Mucosa of descending colon (tissue), 3 donors: ENCODE measurements around the gene GMDS. TPM values are rescaled to one million over a fixed set of nuclear protein-coding genes. Genes with fewer than 3 reads are reported as not detected.

Experiments
- ATAC-seq: fragments of 200-7000 bp; cut with Tn5 transposase; one replicate; pipeline ENCODE4 v1.9.1; 2020; ENCODE audit warnings: mild to moderate bottlenecking, moderate library complexity
- DNase-seq, 3 donors: peaks; one replicate each; pipeline ENCODE4 v3.0.0-alpha.2; 2020
- H3K36me3 ChIP-seq: fragments of 200-600 bp; one replicate; pipeline ENCODE4 v1.8.0; 2021; ENCODE audit warnings: low read depth, mild to moderate bottlenecking
- H3K4me1 ChIP-seq: fragments of 200-600 bp; one replicate; pipeline ENCODE4 v1.8.0; 2021; ENCODE audit warnings: low read depth, mild to moderate bottlenecking
- H3K4me3 ChIP-seq: fragments of 200-600 bp; one replicate; pipeline ENCODE4 v1.8.0; 2021; ENCODE audit warnings: mild to moderate bottlenecking
- H3K9me3 ChIP-seq: fragments of 200-600 bp; one replicate; pipeline ENCODE4 v1.8.0; 2021; ENCODE audit warnings: mild to moderate bottlenecking
- intact Hi-C, 2 donors: fragments of 100-400 bp; cut with DNase I in 1 of 2; cut with micrococcal nuclease in 1 of 2; formaldehyde crosslinking; loops; one replicate each; pipeline versions ENCODE4 v1.11.0 to v1.11.1; 2022; cut with DNase I, micrococcal nuclease
- total RNA-seq, 3 donors: library from RNA; stranded (reverse); fragmentation: NEBNext Ultra II Directional in 2 of 3; extraction: Animal tissue kit (Norgen Biotek cat#: 25700) in 2 of 3; gene quantifications; one replicate each; pipeline versions ENCODE4 v1.2.1 to v1.2.4, GENCODE V29; 2021 to 2023
- TF ChIP-seq, protein P1 (sequence below): fragments of 200-600 bp; IDR thresholded peaks from one replicate; pipeline ENCODE4 v1.8.0; 2022; ENCODE audit warnings: antibody characterized with exemption, mild to moderate bottlenecking
- donor health status: DM: no; HTN: no; CAD: no; lungs with moderate emphysema.
- donor health status: DM: no; HTN: no; CAD: no.
- donor health status: DM: no; HTN: yes; CAD: no.

The GMDS gene
- total RNA-seq, 3 donors from 2014 or later, result 68.0 to 228 (median 135) TPM

- H3K4me3 ChIP-seq, result no peak overlapping the region
- no peaks in the 10 kb centered on the region for H3K4me1 ChIP-seq
- no peaks in the 10 kb centered on the region for H3K36me3 ChIP-seq
- ATAC-seq (no peak), DNase-seq (no peak)
- intact Hi-C loops, result no loop called here
- H3K9me3 ChIP-seq, result no peaks in the 10 kb centered on the region
- TF ChIP-seq, protein P1, sequence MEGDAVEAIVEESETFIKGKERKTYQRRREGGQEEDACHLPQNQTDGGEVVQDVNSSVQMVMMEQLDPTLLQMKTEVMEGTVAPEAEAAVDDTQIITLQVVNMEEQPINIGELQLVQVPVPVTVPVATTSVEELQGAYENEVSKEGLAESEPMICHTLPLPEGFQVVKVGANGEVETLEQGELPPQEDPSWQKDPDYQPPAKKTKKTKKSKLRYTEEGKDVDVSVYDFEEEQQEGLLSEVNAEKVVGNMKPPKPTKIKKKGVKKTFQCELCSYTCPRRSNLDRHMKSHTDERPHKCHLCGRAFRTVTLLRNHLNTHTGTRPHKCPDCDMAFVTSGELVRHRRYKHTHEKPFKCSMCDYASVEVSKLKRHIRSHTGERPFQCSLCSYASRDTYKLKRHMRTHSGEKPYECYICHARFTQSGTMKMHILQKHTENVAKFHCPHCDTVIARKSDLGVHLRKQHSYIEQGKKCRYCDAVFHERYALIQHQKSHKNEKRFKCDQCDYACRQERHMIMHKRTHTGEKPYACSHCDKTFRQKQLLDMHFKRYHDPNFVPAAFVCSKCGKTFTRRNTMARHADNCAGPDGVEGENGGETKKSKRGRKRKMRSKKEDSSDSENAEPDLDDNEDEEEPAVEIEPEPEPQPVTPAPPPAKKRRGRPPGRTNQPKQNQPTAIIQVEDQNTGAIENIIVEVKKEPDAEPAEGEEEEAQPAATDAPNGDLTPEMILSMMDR, result no peak
Measured at GRCh38 chr6:2124260-2124709, 121.1 kb downstream of the GMDS start.

DNA sequence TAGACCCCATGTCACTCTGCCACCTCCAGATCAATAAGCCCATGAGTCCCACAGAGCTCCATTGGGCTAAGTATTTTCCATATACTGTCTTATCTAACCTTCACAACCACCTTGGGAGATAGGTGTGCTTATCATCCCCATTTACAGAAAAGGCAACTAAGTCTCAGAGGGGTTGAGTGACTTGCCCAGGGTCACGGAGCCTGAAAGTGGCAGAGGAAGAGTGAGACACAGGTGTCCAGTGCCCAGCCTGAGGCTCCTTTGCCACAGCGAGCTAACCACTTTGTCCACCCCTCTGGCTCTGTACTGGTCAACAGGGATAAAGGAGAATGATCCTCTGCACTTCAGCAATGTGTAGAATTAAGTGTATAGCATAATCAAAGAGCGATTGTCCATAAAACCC lies 124.5 kb downstream of the GMDS start:
- ATAC-seq, result no peak
- intact Hi-C loops, result no loop called here
- Histone ChIP-seq H3K4me3 (no peak overlapping the region), H3K36me3 (no peaks in the 10 kb centered on the region), H3K9me3 (no peaks in the 10 kb centered on the region), H3K4me1 (no peaks in the 10 kb centered on the region)
- DNase-seq, result no peak
- TF ChIP-seq, protein P1, result no peak

DNA sequence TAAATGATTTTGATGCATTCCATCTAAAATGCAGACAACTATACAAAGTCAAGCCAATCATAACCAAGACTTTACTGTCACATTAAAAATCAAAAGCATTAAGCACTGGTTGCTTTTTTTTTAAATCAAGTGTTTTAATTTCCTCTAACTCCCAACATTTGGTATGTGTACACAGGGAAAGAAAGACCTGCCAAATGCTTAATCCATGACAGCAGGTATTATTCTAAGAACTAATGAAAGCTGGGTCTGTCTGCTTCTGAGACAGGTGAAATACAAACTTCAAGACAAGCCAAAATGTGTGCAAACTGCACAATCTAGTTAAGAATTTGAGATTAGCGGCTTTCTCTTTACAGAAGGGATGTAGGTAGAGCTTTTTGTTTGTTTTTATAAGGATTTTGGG lies 126.1 kb downstream of the GMDS start:
- H3K9me3 ChIP-seq, result no peaks in the 10 kb centered on the region
- ATAC-seq (no peak), DNase-seq (no peak)
- no peaks in the 10 kb centered on the region for H3K4me1 ChIP-seq
- no peak overlapping the region for H3K4me3 ChIP-seq
- H3K36me3 ChIP-seq, result no peaks in the 10 kb centered on the region
- TF ChIP-seq, protein P1, result no peak
- intact Hi-C loops, result no loop called here

GRCh38 chr6:2118136-2118535 lies 127.3 kb downstream of the GMDS start:
- Histone ChIP-seq H3K36me3 (no peaks in the 10 kb centered on the region), H3K4me3 (no peak overlapping the region), H3K9me3 (no peaks in the 10 kb centered on the region), H3K4me1 (no peaks in the 10 kb centered on the region)
- DNase-seq (no peak), ATAC-seq (no peak)
- TF ChIP-seq, protein P1, result no peak
- intact Hi-C loops, result no loop called here

GRCh38 chr6:2117447-2117846 lies 128.0 kb downstream of the GMDS start:
- intact Hi-C loops, result no loop called here
- no peak for ATAC-seq

More at GRCh38 chr6:2117447-2117846, 128.0 kb downstream of the GMDS start:
- Histone ChIP-seq H3K36me3 (no peaks in the 10 kb centered on the region), H3K4me1 (no peaks in the 10 kb centered on the region), H3K4me3 (no peak overlapping the region), H3K9me3 (no peaks in the 10 kb centered on the region)
- no peak for DNase-seq
- TF ChIP-seq, protein P1, result no peak
